Activated CD8-positive, alpha-beta memory T cell treated with anti-CD3 and anti-CD28 coated beads for 48 hours (primary cell): ENCODE results near the gene TSPAN9.
A peak's percentile ranks its signal among the peaks of the same experiment; 100 is the strongest.

Source experiments
- DNase-seq, 3 experiments: peaks; one replicate each; pipeline ENCODE4 v3.0.0-alpha.2; 2020; ENCODE audit warnings: low read depth in 2 of 3, low spot score in 2 of 3

The TSPAN9 gene

GRCh38 chr12:3265406-3265805, 188.2 kb downstream of the TSPAN9 start:
- no peak for DNase-seq

GRCh38 chr12:3266638-3267037, 189.5 kb downstream of the TSPAN9 start:
- no peak for DNase-seq

GRCh38 chr12:3267690-3268089, 190.5 kb downstream of the TSPAN9 start:
- no peak for DNase-seq

GRCh38 chr12:3269594-3269993, 192.4 kb downstream of the TSPAN9 start:
- DNase-seq, result no peak

- no peak for DNase-seq
Measured at GRCh38 chr12:3271146-3271545, 194.0 kb downstream of the TSPAN9 start.

- no peak for DNase-seq
Measured at GRCh38 chr12:3271639-3272038, 194.5 kb downstream of the TSPAN9 start.

GRCh38 chr12:3272958-3273357, 195.8 kb downstream of the TSPAN9 start:
- no peak for DNase-seq

- DNase-seq, result no peak
Measured at GRCh38 chr12:3273409-3273853, 196.3 kb downstream of the TSPAN9 start.

GRCh38 chr12:3274664-3275063, 197.5 kb downstream of the TSPAN9 start:
- DNase-seq, result no peak

GRCh38 chr12:3275171-3276041, 198.2 kb downstream of the TSPAN9 start:
- peak; percentile 37 to 65 (median 52) for DNase-seq

GRCh38 chr12:3276226-3276625, 199.0 kb downstream of the TSPAN9 start:
- DNase-seq, result no peak

- no peak for DNase-seq
Measured at GRCh38 chr12:3277306-3277943, 200.2 kb downstream of the TSPAN9 start.

- DNase-seq, result no peak
Measured at GRCh38 chr12:3278681-3279414, 201.7 kb downstream of the TSPAN9 start.

- DNase-seq, result no peak
Measured at GRCh38 chr12:3279415-3279780, 202.2 kb downstream of the TSPAN9 start.

GRCh38 chr12:3279832-3280231, 202.7 kb downstream of the TSPAN9 start:
- DNase-seq, result no peak

GRCh38 chr12:3280967-3281366, 203.8 kb downstream of the TSPAN9 start:
- no peak for DNase-seq

- no peak for DNase-seq
Measured at GRCh38 chr12:3281588-3282383, 204.6 kb downstream of the TSPAN9 start.

- no peak for DNase-seq
Measured at GRCh38 chr12:3282384-3282670, 205.1 kb downstream of the TSPAN9 start.

- no peak for DNase-seq
Measured at GRCh38 chr12:3283137-3283680, 206.0 kb downstream of the TSPAN9 start.

- no peak for DNase-seq
Measured at GRCh38 chr12:3284405-3284804, 207.2 kb downstream of the TSPAN9 start.

- no peak for DNase-seq
Measured at GRCh38 chr12:3285570-3285969, 208.4 kb downstream of the TSPAN9 start.
